ENCODE results near the gene C19orf38.
"Not testable (repeated sequence)": the region's sequence is repeated elsewhere in the genome, so short reads cannot be mapped to it uniquely, and the experiment has no call there.

C19orf38 gene

DNA sequence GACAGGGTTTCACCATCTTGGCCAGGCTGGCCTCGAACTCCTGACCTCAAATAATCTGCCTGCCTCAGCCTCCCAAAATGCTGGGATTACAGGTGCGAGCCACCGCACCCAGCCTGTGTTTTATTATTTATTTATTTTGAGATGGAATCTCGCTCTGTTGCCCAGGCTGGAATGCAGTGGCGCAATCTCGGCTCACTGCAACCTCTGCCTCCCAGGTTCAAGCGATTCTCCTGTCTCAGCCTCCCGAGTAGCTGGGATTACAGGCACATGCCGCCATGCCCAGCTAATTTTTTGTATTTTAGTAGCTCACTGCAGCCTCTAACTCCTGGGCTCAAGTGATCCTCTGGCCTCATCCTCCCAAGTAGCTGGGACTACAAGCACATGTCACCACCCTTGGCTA is 29.4 kb downstream of the C19orf38 start:
- not testable (repeated sequence) for DNase-seq

DNA sequence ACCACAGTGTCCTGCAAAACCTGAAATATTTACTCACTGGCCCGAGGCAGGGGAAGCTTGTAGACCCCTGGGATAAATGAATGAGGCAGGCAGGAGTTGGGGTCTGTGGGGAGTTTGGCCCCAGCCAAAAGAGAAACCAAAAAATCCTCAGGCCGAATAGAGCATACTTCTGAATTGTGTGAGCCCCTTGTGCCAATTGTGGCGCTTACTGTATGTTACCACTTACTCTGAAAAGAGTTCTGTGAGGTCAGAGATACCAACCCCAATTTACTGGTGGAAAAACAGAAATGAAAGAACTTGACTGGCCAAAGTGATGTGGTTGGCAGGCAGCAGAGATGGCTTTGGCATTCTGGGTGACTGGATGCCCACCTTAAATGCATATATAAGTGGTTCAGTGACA is 30.0 kb downstream of the C19orf38 start:
- no peak for DNase-seq

DNA sequence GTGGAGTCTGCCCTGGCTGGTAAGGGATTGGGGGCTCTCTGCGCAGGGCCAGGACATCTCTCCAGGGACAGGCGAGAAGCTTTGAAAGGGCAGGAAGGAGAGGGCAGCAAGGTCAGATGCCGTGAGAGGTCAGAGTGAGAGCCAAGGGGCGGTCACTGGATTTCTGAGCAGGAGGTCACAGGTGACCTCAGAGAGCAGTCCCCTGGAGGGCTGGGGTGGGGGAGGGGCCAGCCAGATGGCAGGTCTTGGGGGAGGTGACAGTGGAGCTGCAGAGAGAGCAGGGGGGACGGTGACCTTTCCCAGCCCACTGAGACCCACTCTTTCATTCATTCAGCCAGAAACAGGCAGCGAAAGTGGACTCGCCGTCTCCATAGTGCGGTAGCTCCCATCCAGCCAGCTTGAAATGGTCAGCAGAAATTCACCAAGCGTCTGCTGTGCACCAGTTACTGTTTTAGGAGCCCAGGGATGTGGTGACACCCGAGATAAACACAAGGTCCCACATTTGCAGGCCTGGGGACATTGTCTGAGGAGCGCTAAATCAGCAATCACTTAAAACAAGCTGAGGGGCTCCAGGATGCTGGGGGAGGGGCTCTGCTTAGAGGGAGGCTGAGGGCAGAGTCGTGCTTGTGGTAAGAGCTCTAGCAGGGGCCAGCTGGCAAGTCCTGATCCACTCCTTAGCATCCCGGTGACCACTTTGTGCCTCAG is 33.3 kb downstream of the C19orf38 start:
- no peak for DNase-seq

GRCh38 chr19:10882108-10882457 is 33.9 kb downstream of the C19orf38 start:
- DNase-seq: no peak

DNA sequence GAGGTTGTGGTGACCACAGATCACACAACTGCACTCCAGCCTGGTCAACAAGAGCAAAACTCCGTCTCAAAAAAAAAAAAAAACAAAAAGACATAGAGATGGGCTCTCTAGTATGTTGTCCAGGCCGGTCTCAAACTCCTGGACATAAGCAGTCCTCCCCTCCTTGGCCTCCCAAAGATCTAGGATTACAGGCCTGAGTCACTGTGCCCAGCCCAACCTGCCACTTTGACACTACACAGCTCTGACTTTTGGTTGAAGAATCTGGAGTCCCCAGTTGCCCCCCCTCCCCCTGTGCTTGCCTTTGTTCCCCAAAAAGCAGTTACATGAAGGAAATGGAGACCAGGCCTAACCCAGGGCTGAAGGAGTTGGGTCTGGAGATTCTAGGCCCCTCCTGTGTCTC is 36.1 kb downstream of the C19orf38 start:
- no peak for DNase-seq

DNA sequence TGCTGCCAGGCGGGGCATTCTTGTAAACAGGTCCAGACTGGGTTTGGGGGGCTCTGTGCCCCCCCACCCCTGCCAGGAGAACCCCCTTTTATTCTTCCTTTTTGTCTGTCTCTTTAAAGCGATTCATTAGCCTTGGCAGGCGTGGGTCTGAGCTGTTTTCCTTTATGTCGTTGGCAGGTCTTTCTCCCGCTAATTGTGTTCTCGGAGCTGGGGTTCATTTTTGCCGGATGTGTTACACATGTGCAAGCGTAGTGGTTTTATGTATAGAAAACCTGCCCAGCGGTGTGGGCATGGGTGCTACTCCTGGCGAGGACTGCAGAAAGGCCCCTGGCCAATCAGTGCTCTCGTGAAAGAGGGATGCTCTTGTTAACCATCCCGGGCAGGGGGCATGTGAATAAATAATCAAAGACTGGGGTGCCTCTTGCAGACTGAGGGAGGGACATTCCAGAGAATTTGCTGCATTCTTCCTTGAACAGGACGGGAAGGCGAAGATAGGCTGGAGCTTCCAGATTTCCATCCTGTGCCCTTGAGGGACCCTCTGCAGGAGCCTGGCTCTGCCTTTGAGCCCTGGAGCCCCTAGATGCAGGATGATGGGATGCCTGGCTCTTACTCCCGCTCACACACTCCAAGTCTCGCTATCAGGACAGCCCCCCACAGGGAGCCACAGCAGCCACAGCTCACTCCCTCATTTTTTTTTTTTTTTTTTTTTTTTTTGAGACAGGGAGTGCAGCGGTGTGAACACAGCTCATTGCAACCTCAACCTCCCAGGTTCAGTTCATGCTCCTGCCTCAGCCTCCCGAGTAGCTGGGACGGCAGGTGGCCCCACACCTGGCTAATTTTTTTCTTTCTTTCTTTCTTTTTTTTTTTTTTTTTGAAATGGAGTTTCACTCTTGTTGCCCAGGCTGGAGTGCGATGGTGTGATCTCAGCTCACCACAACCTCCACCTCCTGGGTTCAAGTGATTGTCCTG is 37.3 kb downstream of the C19orf38 start:
- no peak for DNase-seq

- no peak for DNase-seq
These were observed 39.6 kb downstream of the C19orf38 start for GRCh38 chr19:10887616-10888367.

DNA sequence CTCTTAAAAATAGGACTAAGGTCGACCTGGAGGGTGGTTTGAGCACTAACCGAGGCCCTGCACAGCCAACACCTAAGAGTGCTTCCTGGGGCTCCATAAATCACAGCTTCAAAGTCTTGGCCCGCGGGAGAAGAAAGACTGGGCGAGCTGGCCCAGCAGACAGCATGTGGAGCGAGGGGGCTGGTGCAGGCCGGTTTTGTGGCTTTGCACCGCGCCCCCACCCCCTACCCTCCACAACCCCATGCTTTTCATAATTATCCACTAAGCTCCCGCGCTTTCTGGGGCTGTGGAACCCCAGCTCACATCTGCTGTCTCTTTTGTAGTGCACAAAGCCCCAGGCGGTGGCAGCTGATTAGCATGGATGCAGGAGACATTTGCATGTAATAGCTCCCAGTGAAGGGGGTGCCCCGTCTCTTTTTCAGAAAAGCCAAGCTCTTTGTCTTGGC is 40.2 kb downstream of the C19orf38 start:
- DNase-seq: no peak

DNA sequence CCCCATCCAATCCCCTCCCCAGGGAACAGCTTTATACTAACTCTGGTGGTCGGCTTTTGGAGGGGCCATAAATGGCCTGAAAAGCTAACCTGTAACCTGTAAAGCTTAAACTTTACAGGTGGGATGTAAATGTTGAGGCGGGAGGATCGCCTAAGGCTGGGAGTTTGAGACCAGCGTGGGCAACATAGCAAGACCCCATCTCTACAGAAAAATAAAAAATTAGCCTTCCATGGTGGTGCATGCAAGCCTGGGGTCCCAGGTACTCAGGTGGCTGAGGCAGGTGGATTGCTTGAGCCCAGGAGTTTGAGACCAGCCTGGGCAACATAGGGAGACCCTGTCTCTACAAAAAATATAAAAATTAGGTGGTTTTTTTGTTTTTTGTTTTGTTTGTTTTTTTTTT is 41.7 kb downstream of the C19orf38 start:
- no peak for DNase-seq

GRCh38 chr19:10891405-10892086 is 43.3 kb downstream of the C19orf38 start:
- DNase-seq: no peak

DNA sequence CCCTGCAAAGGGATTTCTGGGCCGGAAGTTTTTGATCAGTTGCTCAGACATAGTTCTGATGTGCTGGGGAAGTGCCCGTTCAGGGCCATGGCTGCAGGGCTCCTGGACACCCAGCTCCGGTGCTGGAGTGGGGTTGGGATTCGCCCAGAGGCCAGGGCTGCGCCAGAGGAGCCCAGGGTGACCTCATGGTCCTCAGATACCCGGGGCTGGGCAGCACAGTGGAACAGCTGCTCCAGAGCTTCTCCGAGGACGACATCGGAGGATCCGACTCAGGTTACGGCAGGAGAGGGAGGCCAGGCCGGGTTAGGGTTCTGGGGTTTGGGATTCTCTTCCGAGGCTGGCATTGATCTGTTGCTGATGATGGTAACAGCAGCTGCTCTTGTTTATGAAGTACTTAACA is 44.0 kb downstream of the C19orf38 start:
- DNase-seq: no peak

GRCh38 chr19:10894911-10895213 is 46.6 kb downstream of the C19orf38 start:
- DNase-seq: no peak

DNA sequence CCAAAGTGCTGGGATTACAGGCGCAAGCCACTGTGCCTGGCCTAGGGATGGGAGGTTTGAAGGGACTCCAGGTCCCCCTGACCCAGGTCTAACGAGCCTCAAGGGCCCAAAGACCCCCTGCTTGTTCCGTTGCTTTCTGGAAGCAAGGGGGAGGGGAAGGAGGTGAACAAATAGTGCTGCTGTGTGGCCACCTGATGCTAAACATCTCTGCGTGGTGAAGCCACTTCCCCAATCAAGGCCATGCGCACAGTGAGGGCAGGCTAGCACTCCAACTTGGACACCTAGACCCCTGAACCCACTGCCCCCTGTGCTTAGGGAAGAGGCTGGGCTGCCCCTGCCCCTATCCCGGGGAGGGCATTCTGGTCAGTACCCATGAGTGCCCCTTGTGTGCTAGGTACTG is 47.1 kb downstream of the C19orf38 start:
- DNase-seq: no peak

DNA sequence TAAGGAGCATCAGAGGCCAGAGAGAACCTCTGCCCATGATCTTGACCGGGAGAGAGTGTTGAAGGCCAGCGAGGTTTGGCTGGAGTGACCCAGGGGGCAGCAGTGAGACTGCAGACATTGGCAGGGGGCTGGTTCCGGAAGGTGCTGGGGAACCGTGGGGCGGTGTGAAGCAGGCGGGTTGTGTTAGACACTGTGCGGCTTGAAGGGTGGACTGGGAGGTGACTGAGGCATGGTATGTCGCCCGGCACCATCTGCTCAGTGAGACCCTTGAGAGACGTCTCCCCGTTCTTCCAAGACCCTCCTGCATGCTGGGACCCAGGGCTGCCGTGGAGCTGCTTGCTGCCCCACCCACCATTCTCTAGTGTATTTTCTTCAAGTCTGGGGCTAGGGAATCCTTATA is 47.7 kb downstream of the C19orf38 start:
- no peak for DNase-seq

DNA sequence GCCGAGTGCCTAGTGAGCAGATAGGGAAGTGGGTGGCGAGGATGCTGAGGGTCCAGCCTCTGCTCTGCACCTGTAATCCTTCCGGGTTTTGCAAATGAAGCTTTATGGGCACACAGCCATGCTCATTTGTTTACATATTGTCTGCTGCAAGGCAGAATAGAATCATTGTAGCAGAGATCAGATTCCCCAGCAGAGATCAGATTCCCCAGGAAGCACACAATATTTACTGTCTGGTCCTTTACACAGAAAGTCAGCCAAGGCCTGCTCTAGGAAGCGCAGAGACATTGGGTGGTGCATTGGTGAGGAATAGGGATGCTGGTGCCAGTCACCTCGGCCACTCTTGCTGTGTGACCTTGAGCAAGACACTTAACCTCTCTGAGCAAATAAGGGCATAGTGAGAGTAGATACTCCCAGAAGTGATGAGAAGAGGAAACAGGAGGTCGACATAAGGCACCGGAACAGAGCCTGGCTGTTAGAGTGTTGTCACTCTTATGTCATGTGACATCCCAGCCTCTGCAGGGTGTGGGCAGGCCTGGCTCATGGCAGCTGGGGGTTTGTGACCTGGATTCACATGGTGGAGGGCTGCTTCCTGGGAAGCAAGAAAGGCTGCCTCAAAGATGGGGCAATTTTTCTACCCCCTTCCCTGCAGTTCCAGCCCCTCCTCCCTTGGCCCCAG is 48.8 kb downstream of the C19orf38 start:
- DNase-seq: no peak

GRCh38 chr19:10898633-10899032 is 50.4 kb downstream of the C19orf38 start:
- no peak for DNase-seq

- DNase-seq: no peak
These were observed 51.0 kb downstream of the C19orf38 start for GRCh38 chr19:10899151-10899653.

- no peak for DNase-seq
These were observed 59.7 kb downstream of the C19orf38 start for GRCh38 chr19:10907925-10908324.

DNA sequence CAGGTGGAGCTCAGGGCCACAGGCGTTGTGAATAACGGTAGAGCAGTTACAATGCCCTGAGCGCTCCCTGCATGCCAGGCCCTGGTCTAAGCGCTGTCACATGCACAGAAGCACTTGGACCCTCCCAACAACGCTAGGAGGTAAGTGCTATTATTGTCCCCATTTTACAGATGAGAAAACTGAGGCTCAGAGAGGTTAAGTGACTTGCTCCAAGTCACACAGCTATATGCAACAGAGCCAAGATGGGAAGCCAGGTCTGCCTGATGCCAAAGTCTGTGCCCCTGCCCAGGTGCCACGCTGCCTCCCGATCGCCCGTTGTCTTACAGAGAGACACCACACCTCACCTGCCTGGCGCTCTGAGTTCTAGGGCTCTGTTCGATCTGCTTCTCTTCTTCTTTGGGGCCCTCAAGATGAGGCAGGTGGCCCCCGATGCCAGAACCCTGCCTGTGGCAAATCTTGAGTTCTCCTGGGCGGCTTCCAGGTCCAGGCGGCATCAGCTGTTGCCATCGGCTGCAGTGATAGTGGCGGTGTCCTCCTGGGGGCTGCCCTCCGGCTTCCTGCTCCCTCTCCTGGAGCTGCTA is 60.3 kb downstream of the C19orf38 start:
- DNase-seq: no peak

- DNase-seq: no peak
These were observed 63.6 kb downstream of the C19orf38 start for GRCh38 chr19:10911579-10912363.

DNA sequence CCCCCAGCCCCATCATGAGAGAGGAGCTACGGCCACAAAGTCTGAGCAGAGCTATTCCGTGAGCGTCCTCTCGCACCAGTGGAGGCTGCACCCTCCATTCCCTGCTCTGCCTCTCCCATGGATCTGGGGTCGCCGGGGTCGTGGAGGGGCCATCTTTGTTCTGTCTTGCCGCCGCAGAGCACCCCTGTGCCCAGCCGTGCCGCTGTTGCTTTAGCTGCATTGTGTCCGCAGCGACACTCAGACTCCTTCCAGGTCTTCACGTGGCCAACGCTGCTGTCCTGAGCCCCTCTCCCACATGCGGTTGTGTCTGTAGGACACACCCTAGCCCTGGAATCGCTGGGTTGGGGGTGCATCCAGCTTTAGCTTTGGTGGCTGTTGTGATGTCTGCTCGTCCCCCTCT is 64.4 kb downstream of the C19orf38 start:
- no peak for DNase-seq

Data from CD4-positive, alpha-beta T cell treated with Interleukin-6 for 4 hours (primary cell).